Fibroblast of pulmonary artery (primary cell): ENCODE measurements around the gene DLGAP1.

Experiments used
- DNase-seq: peaks from one replicate; pipeline ENCODE4 v3.0.0-alpha.2; 2010; ENCODE audit warnings: low read depth
- H3K4me3 ChIP-seq: replicated peaks from 2 replicates; pipeline ENCODE4 v1.5.1; 2011; ENCODE audit warnings: low read depth, mild to moderate bottlenecking, control low read depth, low read length, moderate library complexity
- TF ChIP-seq, protein P1 (sequence below): IDR thresholded peaks from 2 replicates; pipeline ENCODE4 v1.5.1; 2011; ENCODE audit warnings: mild to moderate bottlenecking, control low read depth, low read length, inconsistent platforms; ENCODE audit errors: missing control alignments

Gene DLGAP1

DNA sequence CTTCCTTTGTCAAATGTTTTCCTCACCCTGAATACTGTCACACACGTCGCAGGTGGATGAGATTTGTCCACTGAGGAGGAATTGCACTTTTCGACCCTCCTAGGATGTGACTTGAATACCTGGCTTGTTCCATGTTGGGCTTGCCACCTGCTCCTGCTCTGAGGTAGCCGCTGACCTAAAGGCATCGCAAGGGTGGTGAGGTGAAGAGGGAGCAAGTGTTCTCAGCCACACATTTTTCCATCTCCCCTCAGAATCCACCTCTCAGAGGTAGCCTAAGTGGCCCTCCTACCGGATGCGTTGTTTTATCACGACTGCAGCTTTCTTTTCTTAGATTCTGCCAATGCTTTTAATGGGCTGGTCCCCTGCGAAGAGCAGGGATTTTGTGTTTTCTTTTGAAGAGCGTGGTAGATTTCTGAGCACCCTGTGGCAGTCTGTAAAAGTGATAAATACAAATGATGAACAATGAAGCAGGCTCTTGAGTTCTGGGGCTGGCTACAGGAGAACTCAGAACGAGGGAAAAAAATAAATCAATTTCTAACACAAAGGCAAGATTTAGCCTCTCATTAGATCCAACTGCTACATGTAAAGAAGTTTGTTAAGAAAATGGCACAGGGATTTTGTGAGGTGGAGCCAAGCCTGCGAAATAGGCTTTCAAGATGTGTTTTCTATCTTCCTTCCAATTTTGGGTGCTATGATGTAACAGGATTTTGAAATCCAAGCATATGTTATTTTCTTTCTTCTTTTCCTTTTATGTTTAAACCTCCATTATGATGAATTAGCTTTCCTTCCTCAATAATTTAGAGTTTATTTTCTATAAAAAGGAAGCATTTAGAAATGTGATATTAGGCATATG, 618.4 kb downstream of the DLGAP1 start:
- H3K4me3 ChIP-seq = no peak overlapping the region
- DNase-seq = no peak
- TF ChIP-seq, protein P1, sequence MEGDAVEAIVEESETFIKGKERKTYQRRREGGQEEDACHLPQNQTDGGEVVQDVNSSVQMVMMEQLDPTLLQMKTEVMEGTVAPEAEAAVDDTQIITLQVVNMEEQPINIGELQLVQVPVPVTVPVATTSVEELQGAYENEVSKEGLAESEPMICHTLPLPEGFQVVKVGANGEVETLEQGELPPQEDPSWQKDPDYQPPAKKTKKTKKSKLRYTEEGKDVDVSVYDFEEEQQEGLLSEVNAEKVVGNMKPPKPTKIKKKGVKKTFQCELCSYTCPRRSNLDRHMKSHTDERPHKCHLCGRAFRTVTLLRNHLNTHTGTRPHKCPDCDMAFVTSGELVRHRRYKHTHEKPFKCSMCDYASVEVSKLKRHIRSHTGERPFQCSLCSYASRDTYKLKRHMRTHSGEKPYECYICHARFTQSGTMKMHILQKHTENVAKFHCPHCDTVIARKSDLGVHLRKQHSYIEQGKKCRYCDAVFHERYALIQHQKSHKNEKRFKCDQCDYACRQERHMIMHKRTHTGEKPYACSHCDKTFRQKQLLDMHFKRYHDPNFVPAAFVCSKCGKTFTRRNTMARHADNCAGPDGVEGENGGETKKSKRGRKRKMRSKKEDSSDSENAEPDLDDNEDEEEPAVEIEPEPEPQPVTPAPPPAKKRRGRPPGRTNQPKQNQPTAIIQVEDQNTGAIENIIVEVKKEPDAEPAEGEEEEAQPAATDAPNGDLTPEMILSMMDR = no peak

GRCh38 chr18:3832025-3832638, 623.0 kb downstream of the DLGAP1 start:
- TF ChIP-seq, protein P1 = no peak
- no peak for DNase-seq
- H3K4me3 ChIP-seq = no peak overlapping the region

DNA sequence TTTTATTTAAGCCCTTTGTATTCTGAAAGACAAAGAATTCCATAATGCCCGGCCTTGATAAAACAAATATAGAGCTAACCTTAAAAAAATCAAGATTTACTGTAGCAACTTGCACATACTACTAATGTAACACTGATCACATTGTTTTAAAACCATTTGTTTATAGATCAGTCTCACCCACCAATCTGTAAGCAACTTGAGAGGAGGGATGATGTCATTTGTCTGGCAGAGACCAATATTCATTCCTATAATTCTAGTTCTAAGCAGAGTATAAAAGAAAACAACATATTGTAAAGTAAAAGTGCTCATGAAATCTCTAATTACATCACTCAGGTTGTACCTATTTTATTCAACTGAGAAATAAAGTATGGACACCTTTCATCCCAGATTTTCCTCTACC, 624.5 kb downstream of the DLGAP1 start:
- TF ChIP-seq, protein P1 = no peak
- no peak for DNase-seq
- no peak overlapping the region for H3K4me3 ChIP-seq

- no peak for DNase-seq
- TF ChIP-seq, protein P1 = no peak
- no peak overlapping the region for H3K4me3 ChIP-seq
Measured at GRCh38 chr18:3827236-3827845, 627.8 kb downstream of the DLGAP1 start.

DNA sequence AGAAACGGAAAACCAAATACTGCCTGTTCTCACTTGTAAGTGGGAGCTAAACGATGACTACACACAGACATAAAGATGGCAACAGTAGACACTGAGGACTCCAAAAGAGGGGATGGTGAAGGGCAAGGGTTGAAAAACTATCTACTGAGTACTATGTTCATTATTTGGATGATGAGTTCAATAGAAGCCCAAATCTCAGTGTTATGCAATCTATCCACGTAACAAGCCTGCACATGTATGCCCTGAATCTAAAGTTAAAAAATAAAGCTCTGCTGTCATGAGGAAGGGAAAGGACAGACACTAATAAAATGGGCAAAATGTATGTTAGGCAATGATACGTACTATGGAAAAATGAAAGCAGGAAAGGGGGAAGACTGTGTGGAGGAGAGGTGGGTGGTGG, 629.1 kb downstream of the DLGAP1 start:
- TF ChIP-seq, protein P1 = no peak
- no peak for DNase-seq
- no peak overlapping the region for H3K4me3 ChIP-seq

DNA sequence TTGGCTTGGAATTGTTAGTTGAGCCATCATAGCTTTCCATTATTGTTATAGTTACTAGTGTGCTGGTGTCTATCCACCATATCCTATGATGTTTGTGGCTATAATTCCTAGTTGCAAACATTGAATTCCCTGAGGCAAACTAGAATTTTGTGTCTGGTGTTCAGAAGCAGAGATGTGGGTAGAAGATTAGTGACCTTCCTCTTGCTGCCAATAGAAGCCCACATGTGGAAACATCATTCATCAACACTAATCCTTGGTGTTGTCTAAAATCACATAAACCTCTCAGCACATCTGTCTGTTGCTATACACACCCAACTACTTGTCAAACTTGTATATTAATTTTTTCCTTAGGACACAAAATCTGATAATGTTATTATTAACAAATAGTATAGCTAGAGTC, 631.0 kb downstream of the DLGAP1 start:
- TF ChIP-seq, protein P1 = no peak
- DNase-seq = no peak
- H3K4me3 ChIP-seq = no peak overlapping the region
